ENCODE data around the gene BCL2L2.
A peak's percentile ranks its signal among the peaks of the same experiment; 100 is the strongest.
"Not testable (repeated sequence)": the region's sequence is repeated elsewhere in the genome, so short reads cannot be mapped to it uniquely, and the experiment has no call there.

BCL2L2 gene

GRCh38 chr14:23306412-23307145 is at the start of gene BCL2L2:
TSS of gene BCL2L2 (plus strand) at chr14:23306833. CDS start at chr14:23307768, 935 bp downstream.
- peak; percentile 72 for DNase-seq (ENCODE audit: low spot score)

GRCh38 chr14:23258256-23258655 is 48.4 kb upstream of the BCL2L2 start:
- DNase-seq (ENCODE audit: low spot score) = no peak

- no peak for DNase-seq (ENCODE audit: low spot score)
Observed at GRCh38 chr14:23259426-23259825, 47.2 kb upstream of the BCL2L2 start.

GRCh38 chr14:23260849-23261248 is 45.8 kb upstream of the BCL2L2 start:
- DNase-seq (ENCODE audit: low spot score) = not testable (repeated sequence)

GRCh38 chr14:23269193-23269592 is 37.4 kb upstream of the BCL2L2 start:
- no peak for DNase-seq (ENCODE audit: low spot score)

GRCh38 chr14:23275412-23275811 is 31.2 kb upstream of the BCL2L2 start:
- DNase-seq (ENCODE audit: low spot score) = no peak

- no peak for DNase-seq (ENCODE audit: low spot score)
Observed at GRCh38 chr14:23277189-23277588, 29.4 kb upstream of the BCL2L2 start.

GRCh38 chr14:23277928-23278327 is 28.7 kb upstream of the BCL2L2 start:
- DNase-seq (ENCODE audit: low spot score) = not testable (repeated sequence)

GRCh38 chr14:23281247-23281646 is 25.4 kb upstream of the BCL2L2 start:
- no peak for DNase-seq (ENCODE audit: low spot score)

GRCh38 chr14:23284654-23285529 is 21.7 kb upstream of the BCL2L2 start:
- DNase-seq (ENCODE audit: low spot score) = no peak

GRCh38 chr14:23285530-23286019 is 21.1 kb upstream of the BCL2L2 start:
- DNase-seq (ENCODE audit: low spot score) = peak; percentile 26

GRCh38 chr14:23286020-23286901 is 20.4 kb upstream of the BCL2L2 start, which contains the start of gene HOMEZ:
TSS of gene HOMEZ (minus strand) at chr14:23286132. CDS start at chr14:23285952, 180 bp downstream.
- peak; percentile 93 for DNase-seq (ENCODE audit: low spot score)

GRCh38 chr14:23286902-23287479 is 19.6 kb upstream of the BCL2L2 start:
- no peak for DNase-seq (ENCODE audit: low spot score)

- DNase-seq (ENCODE audit: low spot score) = no peak
Observed at GRCh38 chr14:23294734-23295561, 11.7 kb upstream of the BCL2L2 start.

- DNase-seq (ENCODE audit: low spot score) = no peak
Observed at GRCh38 chr14:23296012-23296777, 10.4 kb upstream of the BCL2L2 start.

GRCh38 chr14:23297096-23297495 is 9.5 kb upstream of the BCL2L2 start:
- DNase-seq (ENCODE audit: low spot score) = no peak

GRCh38 chr14:23297611-23298277 is 8.9 kb upstream of the BCL2L2 start:
- no peak for DNase-seq (ENCODE audit: low spot score)

GRCh38 chr14:23299211-23299957 is 7.2 kb upstream of the BCL2L2 start:
- DNase-seq (ENCODE audit: low spot score) = no peak

All from HuH-7.5 (cell line).